NCI-H748 (cell line): ENCODE results near the gene GAB4.
"Not testable (repeated sequence)": the region's sequence is repeated elsewhere in the genome, so short reads cannot be mapped to it uniquely, and the experiment has no call there.

Experiments
- DNase-seq: peaks from one replicate; lab custom pipeline; 2025; ENCODE audit not compliant: unreplicated experiment; lab: John Stamatoyannopoulos, UW

The GAB4 gene

DNA sequence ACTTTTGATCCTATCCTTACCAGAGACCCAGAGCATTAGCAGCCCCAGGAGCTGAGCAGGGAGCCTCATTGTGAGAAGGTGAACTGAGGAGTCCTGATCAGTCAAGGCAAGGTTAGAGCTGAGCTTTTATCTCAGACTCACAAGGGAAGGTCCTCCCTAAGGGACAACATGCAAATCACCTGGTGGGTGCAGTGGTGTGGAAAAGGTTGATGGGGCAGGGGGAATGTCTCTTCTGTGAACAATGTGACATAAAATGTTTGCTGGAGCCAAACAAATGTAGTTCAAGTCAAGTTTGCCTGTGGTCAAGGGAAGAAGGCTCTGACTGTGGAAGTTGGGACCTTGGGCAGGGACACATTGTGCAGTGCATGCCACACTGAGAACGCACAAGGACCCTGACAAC is 93.1 kb downstream of the GAB4 start:
- not testable (repeated sequence) for DNase-seq

DNA sequence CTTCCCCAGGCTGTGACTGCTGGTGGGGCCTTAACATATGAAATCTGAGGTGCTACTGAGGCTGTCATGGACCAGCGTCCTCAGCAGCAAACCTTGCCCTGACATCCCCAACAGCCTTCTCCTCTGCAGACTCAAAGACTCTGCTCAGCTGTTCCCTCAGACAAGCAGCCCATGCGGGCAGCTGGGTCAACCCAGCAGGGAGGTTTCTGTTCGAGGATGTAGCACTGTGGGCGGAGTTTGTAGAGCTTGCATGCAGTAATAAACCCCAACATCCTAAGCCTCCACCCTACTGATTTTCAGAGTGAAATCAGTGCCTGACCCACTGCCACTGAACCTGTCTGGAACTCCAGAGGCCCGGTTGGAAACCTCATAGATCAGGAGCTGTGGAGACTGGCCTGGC is 94.0 kb downstream of the GAB4 start:
- no peak for DNase-seq

DNA sequence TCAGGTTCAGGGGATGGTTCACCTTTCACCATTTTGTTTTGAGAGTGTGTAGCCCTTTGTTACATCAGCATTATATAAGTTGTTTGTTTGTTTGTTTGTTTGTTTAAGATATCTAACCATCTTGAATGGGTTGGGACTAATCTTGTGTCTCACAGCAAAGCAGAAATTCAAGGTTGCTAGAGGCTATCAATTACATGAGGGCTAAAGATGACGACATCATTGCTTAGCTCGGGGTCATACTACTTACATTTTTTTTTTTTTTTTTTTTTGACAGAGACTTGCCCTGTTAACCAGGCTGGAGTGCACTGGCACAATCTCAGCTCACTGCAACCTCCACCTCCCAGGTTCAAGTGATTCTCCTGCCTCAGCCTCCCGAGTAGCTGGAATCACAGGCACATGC is 95.7 kb downstream of the GAB4 start:
- DNase-seq = no peak
